OCI-M2 (cell line): ENCODE measurements around the gene CUL9.

Experiments
- DNase-seq: peaks from one replicate; lab custom pipeline; 2025; ENCODE audit not compliant: unreplicated experiment; lab: John Stamatoyannopoulos, UW

Gene CUL9

DNA sequence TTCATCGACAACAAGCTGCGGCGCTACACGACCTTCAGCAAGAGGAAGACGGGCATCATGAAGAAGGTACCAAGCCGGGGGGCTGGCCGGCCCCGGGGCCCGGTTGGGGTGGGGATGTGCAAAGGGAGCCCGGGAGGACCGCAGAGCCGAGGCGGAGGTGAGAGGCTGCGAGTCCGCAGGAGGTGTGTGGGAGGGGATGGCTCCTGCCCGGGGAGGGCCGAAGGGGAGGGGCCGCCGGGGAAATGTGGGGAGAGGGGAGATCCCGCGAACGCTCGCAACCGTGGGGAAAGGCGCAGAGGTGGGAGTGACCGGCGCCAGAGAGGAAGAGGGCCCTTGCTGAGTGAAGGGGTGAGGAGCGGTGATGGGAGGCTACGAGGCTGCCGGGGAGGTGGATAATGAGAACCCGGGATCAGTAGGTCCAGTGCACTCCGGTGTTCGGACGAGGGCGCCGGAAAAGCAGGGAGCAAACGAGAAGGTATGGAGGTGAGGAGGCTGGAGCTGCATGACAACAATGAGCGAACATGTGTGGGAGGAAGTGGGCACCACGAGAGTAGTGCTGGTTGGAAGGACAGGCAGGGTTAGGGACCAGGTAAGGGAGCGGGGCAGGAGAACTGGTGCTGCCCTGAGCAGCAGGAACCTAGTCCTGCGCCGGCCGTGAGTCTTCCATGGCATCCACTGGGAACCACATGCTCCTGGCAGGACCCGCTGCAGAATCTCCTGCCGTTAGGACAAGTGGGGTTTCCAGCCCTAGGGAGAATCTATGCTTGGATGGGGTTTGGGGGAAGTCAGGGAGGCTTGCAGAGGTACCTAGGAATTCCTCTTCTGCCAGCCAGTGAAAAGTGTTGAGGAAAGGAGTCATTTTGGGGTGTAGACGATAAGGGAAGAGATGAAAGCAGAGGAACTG lies 9.6 kb upstream of the CUL9 start:
- no peak for DNase-seq

DNA sequence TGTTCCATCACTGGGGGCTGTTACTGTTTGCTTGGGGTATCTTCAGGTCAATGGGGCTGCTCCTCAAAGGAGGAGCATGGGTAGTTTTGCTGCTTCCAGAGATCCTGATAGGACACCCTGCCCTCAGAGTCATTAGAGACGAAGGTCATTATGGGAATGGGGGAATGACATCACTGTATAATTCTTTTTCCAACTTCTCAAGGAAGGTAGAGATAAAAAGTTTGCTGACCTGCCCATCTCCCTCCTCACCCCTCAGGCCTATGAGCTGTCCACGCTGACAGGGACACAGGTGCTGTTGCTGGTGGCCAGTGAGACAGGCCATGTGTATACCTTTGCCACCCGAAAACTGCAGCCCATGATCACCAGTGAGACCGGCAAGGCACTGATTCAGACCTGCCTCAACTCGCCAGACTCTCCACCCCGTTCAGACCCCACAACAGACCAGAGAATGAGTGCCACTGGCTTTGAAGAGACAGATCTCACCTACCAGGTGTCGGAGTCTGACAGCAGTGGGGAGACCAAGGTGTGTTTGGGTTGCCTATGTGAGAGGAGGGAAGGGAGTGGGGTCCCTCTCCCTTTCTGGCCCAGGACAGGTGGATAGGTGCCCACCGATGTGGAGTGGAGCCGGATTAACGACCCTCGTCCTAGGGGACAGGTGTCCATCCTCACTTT lies 8.3 kb upstream of the CUL9 start:
- no peak for DNase-seq

DNA sequence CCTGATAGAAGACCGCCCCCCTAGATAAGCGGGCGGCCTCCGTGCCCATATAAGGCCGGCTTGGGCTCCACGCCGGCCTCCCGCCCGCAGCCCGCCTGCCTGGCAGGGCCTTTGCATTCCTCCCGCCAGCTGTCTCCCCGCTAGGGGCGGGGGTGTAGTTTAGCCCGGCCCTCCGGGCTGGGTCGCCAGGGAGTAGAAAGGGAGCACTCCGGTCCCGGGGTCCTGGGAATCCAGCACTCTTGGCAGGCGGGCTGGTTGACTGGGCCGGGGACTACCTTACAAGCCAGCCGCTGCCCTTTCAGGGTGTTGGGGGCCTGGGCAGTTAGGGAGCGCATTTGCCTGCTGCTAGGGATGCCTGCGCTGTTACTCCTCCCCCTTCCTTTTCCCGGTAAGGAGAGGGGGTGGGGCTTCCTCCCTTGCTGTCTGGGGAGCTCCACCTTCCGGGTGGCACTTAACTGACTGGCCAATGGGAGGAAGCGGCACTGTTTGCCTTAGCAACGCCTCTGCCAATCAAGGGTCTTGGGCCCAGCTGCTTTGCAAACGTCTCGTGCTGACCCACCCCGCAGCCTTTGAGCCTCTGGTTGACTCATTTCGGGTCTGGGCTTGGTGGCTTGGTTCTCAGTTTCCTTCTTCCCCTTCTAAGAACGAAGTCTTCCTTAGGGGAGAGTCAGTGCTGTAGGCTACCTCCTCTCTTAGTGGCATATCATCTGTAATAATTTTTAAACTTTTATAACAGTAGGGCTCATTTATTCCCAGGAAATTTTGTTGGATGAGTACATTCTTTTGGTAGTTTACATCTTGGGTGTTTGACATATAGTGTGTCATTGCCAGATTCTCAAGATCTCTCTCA lies 7.5 kb upstream of the CUL9 start:
- DNase-seq = no peak

DNA sequence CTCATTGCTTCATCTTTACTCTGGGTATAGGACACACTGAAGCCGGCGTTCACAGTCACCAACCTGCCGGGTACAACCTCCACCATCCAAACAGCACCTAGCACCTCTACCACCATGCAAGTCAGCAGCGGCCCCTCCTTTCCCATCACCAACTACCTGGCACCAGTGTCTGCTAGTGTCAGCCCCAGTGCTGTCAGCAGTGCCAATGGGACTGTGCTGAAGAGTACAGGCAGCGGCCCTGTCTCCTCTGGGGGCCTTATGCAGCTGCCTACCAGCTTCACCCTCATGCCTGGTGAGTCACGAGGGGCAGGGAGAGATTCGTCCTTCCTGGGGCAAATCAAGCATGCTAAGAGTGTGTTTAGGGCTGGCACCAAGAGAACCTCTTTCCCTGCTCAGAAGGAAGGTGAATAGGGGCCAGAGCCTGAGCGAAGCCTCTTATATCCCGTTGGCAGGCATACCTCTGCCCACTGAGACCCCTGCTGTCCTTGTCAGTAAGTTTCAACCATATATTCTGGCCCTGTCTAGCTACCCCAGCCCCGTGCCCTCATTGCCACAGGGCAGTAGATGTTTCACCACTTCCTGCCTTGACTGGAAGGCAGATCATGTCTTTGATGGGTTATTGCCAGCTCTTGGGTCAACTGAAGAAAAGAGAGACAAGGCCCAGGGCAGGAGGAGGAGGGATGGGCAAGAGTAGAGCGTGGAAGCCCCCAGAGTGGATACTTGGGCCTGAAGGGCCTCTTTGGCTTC lies 6.1 kb upstream of the CUL9 start:
- DNase-seq = no peak

DNA sequence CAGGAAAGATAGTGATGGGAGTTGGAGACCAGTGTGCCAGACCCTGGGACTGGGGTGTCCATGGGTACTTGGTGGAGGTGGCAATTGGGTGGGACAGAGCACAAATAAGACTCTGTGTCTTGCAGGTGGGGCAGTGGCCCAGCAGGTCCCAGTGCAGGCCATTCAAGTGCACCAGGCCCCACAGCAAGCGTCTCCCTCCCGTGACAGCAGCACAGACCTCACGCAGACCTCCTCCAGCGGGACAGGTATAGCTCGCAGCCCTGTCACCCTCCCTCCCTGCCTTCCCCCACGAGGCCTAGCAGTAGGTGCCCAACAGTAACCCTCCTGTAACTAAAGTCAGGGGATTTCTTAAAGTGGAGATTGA lies 5.6 kb upstream of the CUL9 start:
- DNase-seq = no peak

DNA sequence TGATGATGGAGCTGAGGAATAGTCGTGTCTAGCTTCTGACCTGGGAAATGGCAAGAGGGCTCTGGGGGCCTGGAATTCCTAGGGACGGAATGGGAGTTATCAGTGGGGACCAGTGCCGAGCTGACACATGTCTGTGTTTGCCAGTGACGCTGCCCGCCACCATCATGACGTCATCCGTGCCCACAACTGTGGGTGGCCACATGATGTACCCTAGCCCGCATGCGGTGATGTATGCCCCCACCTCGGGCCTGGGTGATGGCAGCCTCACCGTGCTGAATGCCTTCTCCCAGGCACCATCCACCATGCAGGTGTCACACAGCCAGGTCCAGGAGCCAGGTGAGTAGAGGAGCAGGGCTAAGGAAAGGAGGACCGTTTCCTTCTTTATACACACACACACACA lies 3.8 kb upstream of the CUL9 start:
- no peak for DNase-seq

DNA sequence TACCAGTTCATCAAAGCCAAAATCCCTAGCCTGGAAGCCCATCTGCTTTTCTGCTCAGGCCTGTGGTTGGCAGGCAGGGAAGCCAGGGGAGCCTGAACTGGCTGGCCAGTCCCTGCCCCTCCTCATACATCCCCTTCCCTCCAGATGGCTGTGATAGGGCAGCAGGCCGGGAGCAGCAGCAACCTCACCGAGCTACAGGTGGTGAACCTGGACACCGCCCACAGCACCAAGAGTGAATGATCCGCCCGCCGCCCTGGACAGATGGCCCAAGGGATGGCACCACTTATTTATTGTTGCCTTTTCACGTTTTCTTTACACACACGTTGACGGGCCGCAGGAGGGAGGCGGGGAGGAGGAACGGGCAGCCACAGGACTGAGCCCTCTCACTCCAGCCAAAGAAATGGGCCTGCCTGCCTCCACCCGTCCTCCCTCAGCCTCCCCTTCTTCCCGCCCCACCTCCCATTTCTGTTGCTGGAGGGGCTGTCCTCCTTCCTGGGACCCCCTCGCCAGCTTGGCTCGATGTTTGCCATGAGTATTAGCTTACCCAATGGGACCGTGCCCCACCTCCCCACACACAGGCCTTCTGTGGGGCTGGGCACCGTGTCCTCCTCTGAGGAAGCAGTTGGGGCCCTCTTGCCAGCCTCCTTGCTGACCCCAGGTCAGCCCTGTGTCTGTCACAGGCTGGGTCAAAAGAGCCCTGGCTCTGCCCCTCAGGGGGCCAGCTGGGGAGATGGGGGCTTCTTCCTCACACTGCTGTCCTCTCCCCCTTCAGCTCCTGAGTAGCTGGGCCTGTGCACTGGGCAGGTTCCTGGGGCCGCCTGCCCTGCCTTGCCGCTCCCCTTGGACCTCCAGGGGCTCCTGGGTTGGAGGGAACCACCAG lies 2.8 kb upstream of the CUL9 start:
- no peak for DNase-seq

DNA sequence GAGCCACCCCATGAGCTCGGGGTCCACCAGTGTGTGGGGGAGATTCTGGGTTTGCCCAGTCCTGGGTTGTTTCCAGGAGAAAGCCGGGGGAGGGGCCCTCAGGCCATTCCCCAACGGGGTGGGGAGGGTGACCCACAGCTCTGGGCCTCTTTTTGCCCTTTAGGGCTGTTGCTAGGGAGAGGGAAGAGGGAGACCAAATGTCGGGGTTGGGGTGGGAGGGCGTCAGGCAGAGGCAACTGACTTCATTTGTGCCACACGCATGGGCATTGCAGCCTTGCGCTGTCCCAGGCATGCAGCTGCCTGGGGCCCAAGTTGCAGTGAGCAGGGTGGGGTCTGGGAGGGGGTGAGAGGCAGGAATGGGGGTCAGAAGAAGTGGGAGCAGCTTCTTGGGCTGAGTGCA lies 1.9 kb upstream of the CUL9 start:
- no peak for DNase-seq

DNA sequence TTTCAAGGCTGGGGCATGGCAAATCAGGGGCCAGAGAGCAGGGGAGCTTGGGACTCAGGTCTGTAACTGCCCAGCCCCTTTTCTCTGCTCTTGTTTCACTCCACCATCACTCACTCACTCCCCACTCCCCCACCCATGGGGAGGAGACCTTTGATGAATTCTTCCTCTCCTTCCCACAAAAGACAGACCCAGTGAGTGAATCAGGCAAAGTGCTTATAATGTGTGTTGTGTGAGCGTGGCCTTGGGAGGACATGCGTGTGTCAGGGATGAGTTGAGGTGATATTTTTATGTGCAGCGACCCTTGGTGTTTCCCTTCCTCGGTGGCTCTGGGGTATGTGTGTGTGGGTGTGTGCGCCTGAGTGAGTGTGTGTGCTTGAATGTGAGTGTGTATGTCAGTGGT lies 1.0 kb upstream of the CUL9 start:
- DNase-seq = no peak

DNA sequence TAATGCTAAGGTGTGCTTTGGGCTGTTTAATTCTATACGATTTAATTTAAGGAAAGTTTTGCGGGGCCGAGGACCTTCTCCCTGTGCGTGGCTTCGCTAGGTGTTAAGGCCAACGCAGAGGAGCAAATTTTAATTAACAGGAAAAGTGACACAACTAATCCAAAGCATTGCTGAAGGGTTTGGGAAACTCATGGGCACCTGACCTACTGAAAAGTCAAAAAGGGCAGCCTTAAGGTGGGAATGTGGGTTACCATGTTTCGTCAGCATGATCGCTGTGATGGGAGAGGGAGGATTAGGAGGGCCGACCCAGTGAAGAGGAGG lies 415 bp upstream of the CUL9 start:
- no peak for DNase-seq

DNA sequence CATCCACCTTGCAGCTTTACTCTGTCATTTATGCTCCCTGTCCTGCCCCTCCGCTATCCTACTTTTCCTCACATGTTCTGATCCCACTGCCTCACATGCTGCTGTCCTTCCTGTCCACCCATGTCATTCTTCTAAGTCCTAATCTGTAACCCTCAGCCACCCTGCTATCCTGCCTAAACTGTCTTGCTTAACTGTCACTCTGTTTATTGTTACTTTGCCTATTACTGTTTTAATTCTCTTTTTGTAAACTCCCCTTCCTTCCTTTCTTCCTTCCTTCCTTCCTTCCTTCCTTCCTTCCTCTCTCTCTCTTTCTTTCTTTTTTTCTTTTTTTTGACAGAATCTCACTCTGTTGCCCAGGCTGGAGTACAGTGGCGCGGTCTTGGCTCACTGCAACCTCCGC lies 1.4 kb downstream of the CUL9 start:
- DNase-seq = no peak

DNA sequence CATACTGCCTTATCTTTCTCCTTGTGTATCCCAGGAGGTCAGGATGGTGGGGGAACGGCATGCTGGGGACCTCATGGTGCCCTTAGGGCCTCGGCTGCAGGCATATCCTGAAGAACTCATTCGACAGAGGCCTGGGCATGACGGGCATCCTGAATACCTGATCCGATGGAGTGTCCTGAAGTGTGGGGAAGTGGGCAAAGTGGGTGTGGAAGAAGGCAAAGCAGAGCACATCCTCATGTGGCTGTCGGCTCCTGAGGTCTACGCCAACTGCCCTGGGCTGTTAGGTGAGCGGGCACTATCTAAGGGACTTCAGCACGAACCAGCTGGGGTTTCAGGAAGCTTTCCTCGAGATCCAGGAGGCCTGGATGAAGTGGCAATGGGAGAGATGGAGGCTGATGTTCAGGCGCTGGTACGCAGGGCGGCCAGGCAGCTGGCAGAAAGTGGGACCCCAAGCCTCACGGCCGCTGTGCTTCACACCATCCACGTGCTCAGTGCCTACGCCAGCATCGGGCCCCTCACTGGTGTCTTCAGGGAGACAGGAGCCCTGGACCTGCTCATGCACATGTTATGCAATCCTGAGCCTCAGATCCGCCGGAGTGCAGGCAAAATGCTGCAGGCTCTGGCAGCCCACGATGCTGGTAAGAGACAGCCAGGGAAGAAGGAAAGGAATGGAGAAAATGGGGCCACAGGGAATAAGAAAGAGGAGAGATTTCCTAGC lies 2.4 kb downstream of the CUL9 start:
- no peak for DNase-seq

DNA sequence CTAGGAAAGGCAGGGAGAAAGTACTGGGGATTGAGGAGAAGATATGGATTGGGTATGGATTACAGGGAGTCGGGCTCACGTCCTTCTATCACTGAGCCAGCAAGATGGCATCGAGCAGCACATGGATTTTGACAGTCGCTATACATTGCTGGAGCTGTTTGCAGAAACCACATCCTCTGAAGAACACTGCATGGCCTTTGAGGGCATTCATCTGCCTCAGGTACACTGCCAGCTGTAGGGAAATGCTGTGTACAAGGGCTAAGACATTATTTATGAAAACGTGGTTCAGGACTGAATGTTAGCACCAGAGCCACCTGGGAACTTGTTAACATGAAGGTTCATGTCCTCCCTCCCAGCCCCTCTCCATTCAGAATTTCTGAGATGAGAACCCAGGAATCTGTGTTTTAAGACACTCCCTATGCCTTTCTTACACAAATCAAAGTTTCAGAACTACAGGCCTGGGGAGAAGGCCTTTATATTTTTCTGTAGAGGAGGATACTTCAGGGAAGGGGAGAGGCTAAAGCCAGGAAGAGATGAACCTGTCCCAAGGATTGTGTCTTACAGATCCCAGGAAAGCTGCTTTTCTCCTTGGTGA lies 3.5 kb downstream of the CUL9 start:
- no peak for DNase-seq

DNA sequence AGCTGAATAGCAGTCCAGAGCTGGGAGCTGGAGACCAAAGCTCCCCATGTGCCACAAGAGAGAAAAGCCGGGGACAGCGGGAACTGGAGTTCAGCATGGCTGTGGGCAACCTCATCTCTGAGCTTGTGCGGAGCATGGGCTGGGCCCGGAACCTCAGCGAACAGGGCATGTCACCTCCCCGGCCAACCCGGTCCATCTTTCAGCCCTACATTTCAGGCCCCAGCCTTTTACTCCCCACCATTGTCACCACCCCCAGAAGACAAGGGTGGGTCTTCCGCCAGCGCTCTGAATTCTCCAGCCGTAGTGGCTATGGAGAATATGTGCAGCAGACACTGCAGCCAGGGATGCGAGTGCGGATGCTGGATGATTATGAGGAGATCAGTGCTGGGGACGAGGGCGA lies 4.0 kb downstream of the CUL9 start:
- DNase-seq = no peak

DNA sequence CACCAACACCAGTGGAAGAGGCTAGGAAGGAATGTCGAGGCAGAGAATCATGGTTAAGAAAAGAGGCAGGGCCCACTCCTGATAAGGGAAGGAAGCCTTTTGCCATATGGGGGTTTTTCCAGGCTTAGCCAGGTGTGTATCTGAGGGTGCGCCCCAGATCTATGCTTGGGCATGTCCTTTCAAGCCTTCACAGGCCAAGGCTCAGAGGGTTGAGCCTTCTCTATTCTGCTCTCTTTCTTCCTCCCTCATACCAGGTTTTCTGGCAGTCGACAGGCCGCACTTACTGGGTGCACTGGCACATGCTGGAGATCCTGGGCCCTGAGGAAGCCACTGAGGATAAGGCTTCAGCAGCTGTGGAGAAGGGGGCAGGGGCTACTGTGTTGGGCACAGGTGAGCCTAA lies 4.7 kb downstream of the CUL9 start:
- DNase-seq = no peak

DNA sequence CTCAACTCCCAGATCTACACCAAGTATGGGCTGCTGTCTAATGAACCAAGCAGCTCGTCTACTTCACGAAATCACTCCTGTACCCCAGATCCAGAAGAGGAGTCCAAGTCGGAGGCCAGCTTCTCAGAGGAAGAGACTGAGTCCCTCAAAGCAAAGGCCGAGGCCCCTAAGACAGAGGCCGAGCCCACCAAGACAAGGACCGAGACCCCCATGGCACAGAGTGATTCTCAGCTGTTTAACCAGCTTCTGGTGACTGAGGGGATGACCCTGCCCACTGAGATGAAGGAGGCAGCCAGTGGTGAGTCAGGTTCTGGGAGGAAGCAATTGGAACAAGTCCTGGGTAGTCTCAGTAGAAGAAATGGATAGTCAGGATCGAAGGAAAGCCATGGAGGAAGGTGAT lies 5.8 kb downstream of the CUL9 start:
- DNase-seq = no peak

DNA sequence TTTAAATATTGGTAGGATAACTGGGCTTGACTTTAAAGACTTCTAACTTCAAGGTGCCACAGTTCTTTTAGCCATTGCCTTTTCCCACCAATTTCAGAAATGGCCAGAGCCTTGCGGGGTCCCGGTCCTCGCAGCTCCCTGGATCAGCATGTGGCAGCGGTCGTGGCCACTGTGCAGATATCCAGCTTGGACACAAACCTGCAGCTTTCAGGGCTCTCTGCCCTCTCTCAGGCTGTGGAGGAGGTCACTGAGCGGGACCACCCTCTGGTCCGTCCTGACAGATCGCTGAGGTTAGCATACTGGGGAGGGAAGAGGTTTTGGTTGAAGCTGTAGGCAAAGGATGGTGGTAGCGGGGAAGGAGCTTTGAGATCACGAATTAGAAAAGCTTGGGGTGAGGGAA lies 6.4 kb downstream of the CUL9 start:
- DNase-seq = no peak

DNA sequence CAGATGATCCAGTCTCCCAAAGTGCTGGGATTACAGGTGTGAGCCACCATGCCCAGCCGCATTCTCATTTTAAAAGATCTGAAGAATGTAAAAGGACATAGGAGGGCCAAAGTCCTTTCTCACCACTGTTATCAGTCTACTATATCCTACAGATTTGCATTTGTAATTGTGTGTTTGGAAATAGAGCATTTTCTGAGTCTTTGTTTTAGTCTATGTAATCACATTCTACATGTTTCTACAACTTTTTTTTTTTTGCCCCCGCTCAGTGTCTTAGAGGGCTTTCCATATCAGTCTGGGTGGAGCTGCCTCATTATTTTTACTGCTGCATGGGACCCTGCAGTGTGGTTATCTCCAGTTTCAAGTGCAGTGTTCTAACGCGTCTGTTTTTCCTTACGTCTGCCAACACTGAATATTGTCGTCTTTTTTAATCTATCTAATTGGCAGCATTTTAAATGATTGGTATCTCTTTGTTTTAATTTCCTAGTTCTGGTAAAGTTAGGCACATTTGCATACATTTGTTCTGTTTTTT lies 7.8 kb downstream of the CUL9 start:
- no peak for DNase-seq

DNA sequence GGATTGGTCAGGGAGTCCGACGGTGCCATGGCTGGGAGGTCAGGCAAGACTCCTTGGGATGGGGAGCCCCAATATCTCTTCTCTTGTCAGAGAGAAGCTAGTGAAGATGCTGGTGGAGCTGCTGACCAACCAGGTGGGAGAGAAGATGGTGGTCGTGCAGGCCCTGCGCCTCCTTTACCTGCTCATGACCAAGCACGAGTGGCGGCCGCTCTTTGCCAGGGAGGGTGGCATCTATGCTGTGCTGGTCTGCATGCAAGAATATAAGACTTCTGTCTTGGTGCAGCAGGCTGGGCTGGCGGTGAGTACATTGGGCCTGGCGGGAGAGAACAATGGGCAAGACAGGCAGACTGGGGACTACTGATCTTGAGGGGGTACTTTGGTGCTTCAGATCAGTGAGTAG lies 10.9 kb downstream of the CUL9 start:
- no peak for DNase-seq
